ENCODE data around the gene SLC5A11.

The SLC5A11 gene

GRCh38 chr16:24908716-24909115, 63.0 kb downstream of the SLC5A11 start:
- DNase-seq: no peak
- H3K4me1 Mint-ChIP-seq: no peaks in the 10 kb centered on the region
- no peak overlapping the region for H3K4me3 Mint-ChIP-seq
- TF ChIP-seq CTCF (IDR thresholded peaks at IDR 0.05): no peak
- H3K27ac Mint-ChIP-seq: no peak overlapping the region
- no peaks in the 10 kb centered on the region for H3K9me3 Mint-ChIP-seq
- H3K27me3 Mint-ChIP-seq (ENCODE audit: low read depth, poor library complexity): peaks cover 4% of the 10 kb centered on the region
- H3K36me3 Mint-ChIP-seq (ENCODE audit: low read depth): no peaks in the 10 kb centered on the region

- Mint-ChIP-seq H3K9me3 (no peaks in the 10 kb centered on the region), H3K4me3 (no peak overlapping the region), H3K36me3 (ENCODE audit: low read depth) (peaks cover under 1% of the 10 kb centered on the region), H3K27ac (no peak overlapping the region), H3K27me3 (ENCODE audit: low read depth, poor library complexity) (no peaks in the 10 kb centered on the region), H3K4me1 (no peaks in the 10 kb centered on the region)
- DNase-seq: no peak
- TF ChIP-seq CTCF (IDR thresholded peaks at IDR 0.05): no peak
These were observed 64.1 kb downstream of the SLC5A11 start for GRCh38 chr16:24909856-24910255.

- peaks cover 29% of the 10 kb centered on the region for H3K36me3 Mint-ChIP-seq (ENCODE audit: low read depth)
- H3K4me1 Mint-ChIP-seq: no peaks in the 10 kb centered on the region
- peak overlapping the region; percentile 59 for H3K27ac Mint-ChIP-seq
- peaks cover 4% of the 10 kb centered on the region for H3K9me3 Mint-ChIP-seq
- no peak for TF ChIP-seq CTCF (IDR thresholded peaks at IDR 0.05)
- H3K27me3 Mint-ChIP-seq (ENCODE audit: low read depth, poor library complexity): no peaks in the 10 kb centered on the region
- no peak overlapping the region for H3K4me3 Mint-ChIP-seq
- DNase-seq: no peak
These were observed 69.3 kb downstream of the SLC5A11 start for GRCh38 chr16:24915019-24915418.

- peak overlapping the region; percentile 59 for H3K27ac Mint-ChIP-seq
- H3K27me3 Mint-ChIP-seq (ENCODE audit: low read depth, poor library complexity): no peaks in the 10 kb centered on the region
These were observed 69.8 kb downstream of the SLC5A11 start for GRCh38 chr16:24915576-24915975.

GRCh38 chr16:24917236-24917635, 71.5 kb downstream of the SLC5A11 start:
- no peak overlapping the region for H3K27ac Mint-ChIP-seq

More at GRCh38 chr16:24915576-24915975, 69.8 kb downstream of the SLC5A11 start:
- no peak for TF ChIP-seq CTCF (IDR thresholded peaks at IDR 0.05)
- DNase-seq: no peak
- peaks cover 34% of the 10 kb centered on the region for H3K36me3 Mint-ChIP-seq (ENCODE audit: low read depth)
- H3K4me1 Mint-ChIP-seq: no peaks in the 10 kb centered on the region
- no peak overlapping the region for H3K4me3 Mint-ChIP-seq
- H3K9me3 Mint-ChIP-seq: peaks cover 4% of the 10 kb centered on the region

More at GRCh38 chr16:24917236-24917635, 71.5 kb downstream of the SLC5A11 start:
- TF ChIP-seq CTCF (IDR thresholded peaks at IDR 0.05): no peak
- H3K27me3 Mint-ChIP-seq (ENCODE audit: low read depth, poor library complexity): no peaks in the 10 kb centered on the region
- H3K4me3 Mint-ChIP-seq: no peak overlapping the region
- peaks cover 50% of the 10 kb centered on the region for H3K36me3 Mint-ChIP-seq (ENCODE audit: low read depth)
- H3K9me3 Mint-ChIP-seq: peaks cover 4% of the 10 kb centered on the region
- H3K4me1 Mint-ChIP-seq: no peaks in the 10 kb centered on the region
- no peak for DNase-seq
